WTC11 (cell line): Measurements from ENCODE around the gene TRIOBP. TPM values are rescaled to one million over a fixed set of nuclear protein-coding genes. Genes with fewer than 3 reads are reported as not detected.

Source experiments
- ATAC-seq: fragments of 200-7000 bp; cut with Tn5 transposase; 2 replicates; pipeline ENCODE4 v1.10.0; 2021; ENCODE audit warnings: mild to moderate bottlenecking, moderate library complexity
- CTCF ChIA-PET: fragments of 300-600 bp; sonication (Branson Sonifier 250); formaldehyde crosslinking; loops from one replicate; lab custom pipeline; 2021; ENCODE audit warnings: antibody characterized with exemption; lab: Charles Lee
- POLR2A ChIA-PET: fragments of 350-600 bp; sonication (Branson Sonifier 250); formaldehyde crosslinking; loops from one replicate; lab custom pipeline; 2021; ENCODE audit warnings: antibody characterized with exemption; lab: Charles Lee
- DNase-seq: peaks from one replicate; pipeline ENCODE4 v3.0.0; 2021; ENCODE audit warnings: low spot score
- H3K27ac Mint-ChIP-seq: 2 replicates; pipeline ENCODE4 v1.8.0; 2021; ENCODE audit warnings: mixed read lengths
- H3K27me3 Mint-ChIP-seq: 2 replicates; pipeline ENCODE4 v1.8.0; 2021; ENCODE audit warnings: low read depth, mild to moderate bottlenecking, moderate library complexity, mixed read lengths
- H3K36me3 Mint-ChIP-seq: 2 replicates; pipeline ENCODE4 v1.8.0; 2021; ENCODE audit warnings: mixed read lengths
- H3K4me1 Mint-ChIP-seq: 2 replicates; pipeline ENCODE4 v1.8.0; 2022; ENCODE audit warnings: mixed read lengths
- H3K4me3 Mint-ChIP-seq: 2 replicates; pipeline ENCODE4 v1.8.0; 2021; ENCODE audit warnings: mild to moderate bottlenecking, moderate library complexity, mixed read lengths
- H3K9me3 Mint-ChIP-seq: 2 replicates; pipeline ENCODE4 v1.8.0; 2021; ENCODE audit warnings: mixed read lengths
- CDX4 ChIP-seq: fragments of 250-450 bp; sonication (Bioruptor Pico); IDR thresholded peaks from 2 replicates; pipeline ENCODE4 v1.9.0; 2021; ENCODE audit warnings: moderate library complexity, mild to moderate bottlenecking, inconsistent platforms, borderline replicate concordance
- CREB1 ChIP-seq: sonication (generic); formaldehyde crosslinking; IDR thresholded peaks from 2 replicates; pipeline ENCODE4 v1.8.0; 2023; ENCODE audit warnings: mild to moderate bottlenecking, missing genetic modification reagents
- ESRRA ChIP-seq: sonication (generic); formaldehyde crosslinking; IDR thresholded peaks from 2 replicates; pipeline ENCODE4 v1.8.1; 2022; ENCODE audit warnings: mild to moderate bottlenecking, missing genetic modification reagents, borderline replicate concordance
- FOXP1 ChIP-seq: sonication (generic); formaldehyde crosslinking; IDR thresholded peaks from 2 replicates; pipeline ENCODE4 v1.8.0; 2022; ENCODE audit warnings: missing genetic modification reagents, mild to moderate bottlenecking, moderate library complexity, borderline replicate concordance
- GTF2I ChIP-seq: fragments of 250-450 bp; sonication (Bioruptor Pico); conservative IDR thresholded peaks from 2 replicates; pipeline ENCODE4 v1.4.0; 2021; ENCODE audit warnings: mild to moderate bottlenecking
- HMGA2 ChIP-seq: fragments of 250-450 bp; sonication (Bioruptor Pico); IDR thresholded peaks from 2 replicates; pipeline ENCODE4 v1.4.0; 2021; ENCODE audit warnings: mild to moderate bottlenecking, moderate library complexity
- JAZF1 ChIP-seq: fragments of 250-450 bp; sonication (Bioruptor Pico); IDR thresholded peaks from 2 replicates; pipeline ENCODE4 v1.9.0; 2021; ENCODE audit warnings: moderate library complexity, mild to moderate bottlenecking, inconsistent platforms
- JUN ChIP-seq: sonication (generic); formaldehyde crosslinking; IDR thresholded peaks from 2 replicates; pipeline ENCODE4 v1.8.0; 2023; ENCODE audit warnings: mild to moderate bottlenecking, missing genetic modification reagents
- KAT7 ChIP-seq: sonication (generic); formaldehyde crosslinking; IDR thresholded peaks from 2 replicates; pipeline ENCODE4 v1.8.1; 2023; ENCODE audit warnings: missing genetic modification reagents, mild to moderate bottlenecking, borderline replicate concordance
- MAX ChIP-seq: sonication (generic); formaldehyde crosslinking; IDR thresholded peaks from 2 replicates; pipeline ENCODE4 v1.8.0; 2022; ENCODE audit warnings: mild to moderate bottlenecking, missing genetic modification reagents
- MXD4 ChIP-seq: fragments of 250-450 bp; sonication (Bioruptor Pico); IDR thresholded peaks from 2 replicates; pipeline ENCODE4 v1.8.0; 2021; ENCODE audit warnings: mild to moderate bottlenecking, moderate library complexity, borderline replicate concordance
- NR1H2 ChIP-seq: sonication (generic); formaldehyde crosslinking; IDR thresholded peaks from 2 replicates; pipeline ENCODE4 v1.9.0; 2021; ENCODE audit warnings: mild to moderate bottlenecking, moderate library complexity, missing genetic modification reagents
- RORB ChIP-seq: fragments of 250-450 bp; sonication (Bioruptor Pico); IDR thresholded peaks from 2 replicates; pipeline ENCODE4 v1.9.0; 2021; ENCODE audit warnings: mild to moderate bottlenecking
- SOX15 ChIP-seq: fragments of 250-450 bp; sonication (Bioruptor Pico); IDR thresholded peaks from 2 replicates; pipeline ENCODE4 v1.9.0; 2021; ENCODE audit warnings: mild to moderate bottlenecking
- ZBTB21 ChIP-seq: sonication (generic); formaldehyde crosslinking; IDR thresholded peaks from 2 replicates; pipeline ENCODE4 v1.8.1; 2023; ENCODE audit warnings: mild to moderate bottlenecking, missing genetic modification reagents, borderline replicate concordance
- ZNF121 ChIP-seq: sonication (generic); formaldehyde crosslinking; IDR thresholded peaks from 2 replicates; pipeline ENCODE4 v1.8.0; 2023; ENCODE audit warnings: missing genetic modification reagents
- ZNF263 ChIP-seq: sonication (generic); formaldehyde crosslinking; IDR thresholded peaks from 2 replicates; pipeline ENCODE4 v1.8.1; 2022; ENCODE audit warnings: low read depth, mild to moderate bottlenecking, moderate library complexity, missing genetic modification reagents
- ZNF317 ChIP-seq: sonication (generic); formaldehyde crosslinking; IDR thresholded peaks from 2 replicates; pipeline ENCODE4 v1.8.1; 2023; ENCODE audit warnings: low read depth, mild to moderate bottlenecking, moderate library complexity, missing genetic modification reagents, borderline replicate concordance
- total RNA-seq: library from RNA; stranded (reverse); gene quantifications from 3 replicates; pipeline ENCODE4 v1.2.3, GENCODE V29; 2021
- TF ChIP-seq, protein P1 (sequence below): sonication (generic); formaldehyde crosslinking; IDR thresholded peaks from 2 replicates; pipeline ENCODE4 v1.8.0; 2022; ENCODE audit warnings: mild to moderate bottlenecking, missing genetic modification reagents
- TF ChIP-seq, protein P2 (sequence below): sonication (generic); formaldehyde crosslinking; IDR thresholded peaks from 2 replicates; pipeline ENCODE4 v1.8.1; 2023; ENCODE audit warnings: mild to moderate bottlenecking, missing genetic modification reagents, borderline replicate concordance
- TF ChIP-seq, protein P3 (sequence below): sonication (generic); formaldehyde crosslinking; IDR thresholded peaks from 2 replicates; pipeline ENCODE4 v1.8.0; 2023; ENCODE audit warnings: missing genetic modification reagents, mild to moderate bottlenecking, borderline replicate concordance
- TF ChIP-seq, protein P4 (sequence below): fragments of 250-450 bp; sonication (Bioruptor Pico); IDR thresholded peaks from 2 replicates; pipeline ENCODE4 v2.1.2; 2022; ENCODE audit warnings: mild to moderate bottlenecking, moderate library complexity

Gene TRIOBP
- total RNA-seq, 1 experiment from 2014 or later, result 54.0 TPM

DNA sequence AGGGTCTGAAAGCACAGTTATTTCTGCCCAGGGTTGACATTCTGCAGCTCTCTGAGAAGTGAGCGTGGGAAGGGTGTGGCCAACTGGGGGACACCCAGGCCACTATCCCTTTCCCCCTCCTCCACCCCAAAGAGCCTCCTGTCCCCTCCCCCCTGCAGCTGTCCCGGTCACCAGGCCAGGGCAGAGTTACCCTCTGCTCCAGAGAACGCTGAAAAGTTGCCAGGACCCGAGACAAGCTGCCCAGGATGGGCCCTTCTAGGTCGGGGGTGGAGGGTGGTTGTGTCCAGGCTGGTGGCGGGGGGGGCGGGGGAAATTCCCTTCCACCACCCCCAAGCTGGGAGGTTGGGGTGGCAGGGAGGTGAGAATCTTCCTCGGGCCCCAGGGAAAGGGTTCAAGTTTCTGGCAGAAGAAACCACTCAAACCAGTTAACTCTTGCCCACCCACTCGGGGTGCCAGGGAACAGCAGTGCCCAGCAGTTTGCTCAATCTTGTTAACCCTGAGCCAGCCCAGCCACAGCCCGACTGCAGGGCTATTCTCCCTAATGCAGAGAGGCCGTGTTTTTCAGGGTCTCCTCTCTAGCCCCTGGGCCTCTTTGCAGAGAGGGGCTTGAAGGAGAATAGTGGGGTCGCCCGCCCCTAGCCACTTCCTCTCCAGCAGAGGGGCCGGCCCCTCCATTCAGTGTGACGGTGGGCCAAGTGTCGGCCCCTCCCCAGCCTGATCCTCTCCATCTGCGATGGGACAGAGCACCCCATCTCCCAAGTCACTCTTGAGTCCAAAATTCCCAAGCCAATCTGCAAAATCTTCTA lies 20.7 kb upstream of the TRIOBP start (continued):
- TF ChIP-seq, protein P1, sequence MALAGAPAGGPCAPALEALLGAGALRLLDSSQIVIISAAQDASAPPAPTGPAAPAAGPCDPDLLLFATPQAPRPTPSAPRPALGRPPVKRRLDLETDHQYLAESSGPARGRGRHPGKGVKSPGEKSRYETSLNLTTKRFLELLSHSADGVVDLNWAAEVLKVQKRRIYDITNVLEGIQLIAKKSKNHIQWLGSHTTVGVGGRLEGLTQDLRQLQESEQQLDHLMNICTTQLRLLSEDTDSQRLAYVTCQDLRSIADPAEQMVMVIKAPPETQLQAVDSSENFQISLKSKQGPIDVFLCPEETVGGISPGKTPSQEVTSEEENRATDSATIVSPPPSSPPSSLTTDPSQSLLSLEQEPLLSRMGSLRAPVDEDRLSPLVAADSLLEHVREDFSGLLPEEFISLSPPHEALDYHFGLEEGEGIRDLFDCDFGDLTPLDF, result no peak
- TF ChIP-seq, protein P2, sequence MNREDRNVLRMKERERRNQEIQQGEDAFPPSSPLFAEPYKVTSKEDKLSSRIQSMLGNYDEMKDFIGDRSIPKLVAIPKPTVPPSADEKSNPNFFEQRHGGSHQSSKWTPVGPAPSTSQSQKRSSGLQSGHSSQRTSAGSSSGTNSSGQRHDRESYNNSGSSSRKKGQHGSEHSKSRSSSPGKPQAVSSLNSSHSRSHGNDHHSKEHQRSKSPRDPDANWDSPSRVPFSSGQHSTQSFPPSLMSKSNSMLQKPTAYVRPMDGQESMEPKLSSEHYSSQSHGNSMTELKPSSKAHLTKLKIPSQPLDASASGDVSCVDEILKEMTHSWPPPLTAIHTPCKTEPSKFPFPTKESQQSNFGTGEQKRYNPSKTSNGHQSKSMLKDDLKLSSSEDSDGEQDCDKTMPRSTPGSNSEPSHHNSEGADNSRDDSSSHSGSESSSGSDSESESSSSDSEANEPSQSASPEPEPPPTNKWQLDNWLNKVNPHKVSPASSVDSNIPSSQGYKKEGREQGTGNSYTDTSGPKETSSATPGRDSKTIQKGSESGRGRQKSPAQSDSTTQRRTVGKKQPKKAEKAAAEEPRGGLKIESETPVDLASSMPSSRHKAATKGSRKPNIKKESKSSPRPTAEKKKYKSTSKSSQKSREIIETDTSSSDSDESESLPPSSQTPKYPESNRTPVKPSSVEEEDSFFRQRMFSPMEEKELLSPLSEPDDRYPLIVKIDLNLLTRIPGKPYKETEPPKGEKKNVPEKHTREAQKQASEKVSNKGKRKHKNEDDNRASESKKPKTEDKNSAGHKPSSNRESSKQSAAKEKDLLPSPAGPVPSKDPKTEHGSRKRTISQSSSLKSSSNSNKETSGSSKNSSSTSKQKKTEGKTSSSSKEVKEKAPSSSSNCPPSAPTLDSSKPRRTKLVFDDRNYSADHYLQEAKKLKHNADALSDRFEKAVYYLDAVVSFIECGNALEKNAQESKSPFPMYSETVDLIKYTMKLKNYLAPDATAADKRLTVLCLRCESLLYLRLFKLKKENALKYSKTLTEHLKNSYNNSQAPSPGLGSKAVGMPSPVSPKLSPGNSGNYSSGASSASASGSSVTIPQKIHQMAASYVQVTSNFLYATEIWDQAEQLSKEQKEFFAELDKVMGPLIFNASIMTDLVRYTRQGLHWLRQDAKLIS (CRISPR knock-in tag), result no peak
- no peak for TF ChIP-seq ZNF317 (CRISPR knock-in tag)
- TF ChIP-seq ZNF121 (CRISPR knock-in tag), result no peak
- no peak for TF ChIP-seq GTF2I (CRISPR knock-in tag)
- TF ChIP-seq JUN (CRISPR knock-in tag), result no peak
- TF ChIP-seq ESRRA (CRISPR knock-in tag), result no peak

- no peaks in the 10 kb centered on the region for H3K36me3 Mint-ChIP-seq
- CTCF ChIA-PET, result interaction anchor here (0.5 to 6.8 kb wide), 9 partner anchors 9 to 141 kb away, joined by 3 to 51 read pairs (median 3); partner anchors contain the start of genes GGA1 and PDXP
- peaks cover 18% of the 10 kb centered on the region for H3K27me3 Mint-ChIP-seq
- ATAC-seq (peak; percentile 74), DNase-seq (peak; percentile 86)
- no peaks in the 10 kb centered on the region for H3K9me3 Mint-ChIP-seq
- POLR2A ChIA-PET, result interaction anchor here (1.0 to 1.5 kb wide), 4 partner anchors 9 to 69 kb away, joined by 3 to 5 read pairs (median 4); partner anchors contain the start of genes GGA1 and PDXP
- peak overlapping the region; percentile 84 for H3K27ac Mint-ChIP-seq
- H3K4me3 Mint-ChIP-seq, result peak overlapping the region; percentile 72
- H3K4me1 Mint-ChIP-seq, result peaks cover 13% of the 10 kb centered on the region
- TF ChIP-seq KAT7 (CRISPR knock-in tag), result no peak
- TF ChIP-seq MXD4 (CRISPR knock-in tag), result no peak
- no peak for TF ChIP-seq NR1H2 (CRISPR knock-in tag)
- no peak for TF ChIP-seq ZNF263 (CRISPR knock-in tag)
- 0 out of 2 replicates have a peak, but pooled peaks have one; percentile 69 for TF ChIP-seq CREB1 (CRISPR knock-in tag)
- no peak for TF ChIP-seq RORB (CRISPR knock-in tag)
- TF ChIP-seq SOX15 (CRISPR knock-in tag), result no peak
- TF ChIP-seq, protein P3, sequence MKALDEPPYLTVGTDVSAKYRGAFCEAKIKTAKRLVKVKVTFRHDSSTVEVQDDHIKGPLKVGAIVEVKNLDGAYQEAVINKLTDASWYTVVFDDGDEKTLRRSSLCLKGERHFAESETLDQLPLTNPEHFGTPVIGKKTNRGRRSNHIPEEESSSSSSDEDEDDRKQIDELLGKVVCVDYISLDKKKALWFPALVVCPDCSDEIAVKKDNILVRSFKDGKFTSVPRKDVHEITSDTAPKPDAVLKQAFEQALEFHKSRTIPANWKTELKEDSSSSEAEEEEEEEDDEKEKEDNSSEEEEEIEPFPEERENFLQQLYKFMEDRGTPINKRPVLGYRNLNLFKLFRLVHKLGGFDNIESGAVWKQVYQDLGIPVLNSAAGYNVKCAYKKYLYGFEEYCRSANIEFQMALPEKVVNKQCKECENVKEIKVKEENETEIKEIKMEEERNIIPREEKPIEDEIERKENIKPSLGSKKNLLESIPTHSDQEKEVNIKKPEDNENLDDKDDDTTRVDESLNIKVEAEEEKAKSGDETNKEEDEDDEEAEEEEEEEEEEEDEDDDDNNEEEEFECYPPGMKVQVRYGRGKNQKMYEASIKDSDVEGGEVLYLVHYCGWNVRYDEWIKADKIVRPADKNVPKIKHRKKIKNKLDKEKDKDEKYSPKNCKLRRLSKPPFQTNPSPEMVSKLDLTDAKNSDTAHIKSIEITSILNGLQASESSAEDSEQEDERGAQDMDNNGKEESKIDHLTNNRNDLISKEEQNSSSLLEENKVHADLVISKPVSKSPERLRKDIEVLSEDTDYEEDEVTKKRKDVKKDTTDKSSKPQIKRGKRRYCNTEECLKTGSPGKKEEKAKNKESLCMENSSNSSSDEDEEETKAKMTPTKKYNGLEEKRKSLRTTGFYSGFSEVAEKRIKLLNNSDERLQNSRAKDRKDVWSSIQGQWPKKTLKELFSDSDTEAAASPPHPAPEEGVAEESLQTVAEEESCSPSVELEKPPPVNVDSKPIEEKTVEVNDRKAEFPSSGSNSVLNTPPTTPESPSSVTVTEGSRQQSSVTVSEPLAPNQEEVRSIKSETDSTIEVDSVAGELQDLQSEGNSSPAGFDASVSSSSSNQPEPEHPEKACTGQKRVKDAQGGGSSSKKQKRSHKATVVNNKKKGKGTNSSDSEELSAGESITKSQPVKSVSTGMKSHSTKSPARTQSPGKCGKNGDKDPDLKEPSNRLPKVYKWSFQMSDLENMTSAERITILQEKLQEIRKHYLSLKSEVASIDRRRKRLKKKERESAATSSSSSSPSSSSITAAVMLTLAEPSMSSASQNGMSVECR, result no peak; the same call in 1 of the 2 replicates
- 0 out of 2 replicates have a peak, but pooled peaks have one; percentile 36 for TF ChIP-seq ZBTB21 (CRISPR knock-in tag)
- TF ChIP-seq CDX4 (CRISPR knock-in tag), result no peak
- peak; percentile 95 for TF ChIP-seq MAX (CRISPR knock-in tag)
- TF ChIP-seq HMGA2, result no peak
- peak; percentile 64; the same call in 1 of the 2 replicates for TF ChIP-seq FOXP1 (CRISPR knock-in tag)
- TF ChIP-seq ESRRA (CRISPR knock-in tag), result no peak
- TF ChIP-seq JAZF1, result no peak
- TF ChIP-seq, protein P4, sequence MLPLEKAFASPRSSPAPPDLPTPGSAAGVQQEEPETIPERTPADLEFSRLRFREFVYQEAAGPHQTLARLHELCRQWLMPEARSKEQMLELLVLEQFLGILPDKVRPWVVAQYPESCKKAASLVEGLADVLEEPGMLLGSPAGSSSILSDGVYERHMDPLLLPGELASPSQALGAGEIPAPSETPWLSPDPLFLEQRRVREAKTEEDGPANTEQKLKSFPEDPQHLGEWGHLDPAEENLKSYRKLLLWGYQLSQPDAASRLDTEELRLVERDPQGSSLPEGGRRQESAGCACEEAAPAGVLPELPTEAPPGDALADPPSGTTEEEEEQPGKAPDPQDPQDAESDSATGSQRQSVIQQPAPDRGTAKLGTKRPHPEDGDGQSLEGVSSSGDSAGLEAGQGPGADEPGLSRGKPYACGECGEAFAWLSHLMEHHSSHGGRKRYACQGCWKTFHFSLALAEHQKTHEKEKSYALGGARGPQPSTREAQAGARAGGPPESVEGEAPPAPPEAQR (CRISPR knock-in tag), result no peak
These were observed 19.9 kb upstream of the TRIOBP start for GRCh38 chr22:37676736-37677492.
